ENCODE measurements around the gene CDH12.
"Not testable (repeated sequence)": the region's sequence is repeated elsewhere in the genome, so short reads cannot be mapped to it uniquely, and the experiment has no call there.

Gene CDH12

GRCh38 chr5:22465177-22465576 lies 388.0 kb downstream of the CDH12 start:
- DNase-seq (ENCODE audit: low read depth in 3 of 3): no peak

- no peak for DNase-seq (ENCODE audit: low read depth in 3 of 3)
Observed at GRCh38 chr5:22460189-22460588, 393.0 kb downstream of the CDH12 start.

GRCh38 chr5:22432905-22433304 lies 420.2 kb downstream of the CDH12 start:
- DNase-seq (ENCODE audit: low read depth in 3 of 3): no peak

GRCh38 chr5:22431840-22432239 lies 421.3 kb downstream of the CDH12 start:
- no peak for DNase-seq (ENCODE audit: low read depth in 3 of 3)

GRCh38 chr5:22431406-22431805 lies 421.7 kb downstream of the CDH12 start:
- DNase-seq (ENCODE audit: low read depth in 3 of 3): no peak

GRCh38 chr5:22411554-22412349 lies 441.4 kb downstream of the CDH12 start:
- DNase-seq (ENCODE audit: low read depth in 3 of 3): no peak

GRCh38 chr5:22391956-22392355 lies 461.2 kb downstream of the CDH12 start:
- no peak for DNase-seq (ENCODE audit: low read depth in 3 of 3)

GRCh38 chr5:22390888-22391287 lies 462.3 kb downstream of the CDH12 start:
- DNase-seq (ENCODE audit: low read depth in 3 of 3): no peak

GRCh38 chr5:22372826-22373660 lies 480.1 kb downstream of the CDH12 start:
- no peak for DNase-seq (ENCODE audit: low read depth in 3 of 3)

- no peak for DNase-seq (ENCODE audit: low read depth in 3 of 3)
Observed at GRCh38 chr5:22372376-22372775, 480.8 kb downstream of the CDH12 start.

- no peak for DNase-seq (ENCODE audit: low read depth in 3 of 3)
Observed at GRCh38 chr5:22354956-22355355, 498.2 kb downstream of the CDH12 start.

GRCh38 chr5:22352493-22352892 lies 500.7 kb downstream of the CDH12 start:
- DNase-seq (ENCODE audit: low read depth in 3 of 3): no peak

- no peak for DNase-seq (ENCODE audit: low read depth in 3 of 3)
Observed at GRCh38 chr5:22351178-22351577, 502.0 kb downstream of the CDH12 start.

GRCh38 chr5:22348027-22348426 lies 505.1 kb downstream of the CDH12 start:
- DNase-seq (ENCODE audit: low read depth in 3 of 3): no peak

- no peak for DNase-seq (ENCODE audit: low read depth in 3 of 3)
Observed at GRCh38 chr5:22344000-22344399, 509.1 kb downstream of the CDH12 start.

- DNase-seq (ENCODE audit: low read depth in 3 of 3): no peak
Observed at GRCh38 chr5:22341406-22341805, 511.7 kb downstream of the CDH12 start.

- not testable (repeated sequence) for DNase-seq (ENCODE audit: low read depth in 3 of 3)
Observed at GRCh38 chr5:22332949-22333348, 520.2 kb downstream of the CDH12 start.

GRCh38 chr5:22329683-22330082 lies 523.5 kb downstream of the CDH12 start:
- no peak for DNase-seq (ENCODE audit: low read depth in 3 of 3)

GRCh38 chr5:22319798-22320197 lies 533.3 kb downstream of the CDH12 start:
- no peak for DNase-seq (ENCODE audit: low read depth in 3 of 3)

- no peak for DNase-seq (ENCODE audit: low read depth in 3 of 3)
Observed at GRCh38 chr5:22316294-22316693, 536.9 kb downstream of the CDH12 start.

GRCh38 chr5:22315052-22315451 lies 538.1 kb downstream of the CDH12 start:
- not testable (repeated sequence) for DNase-seq (ENCODE audit: low read depth in 3 of 3)

- DNase-seq (ENCODE audit: low read depth in 3 of 3): no peak
Observed at GRCh38 chr5:22314548-22314947, 538.6 kb downstream of the CDH12 start.

- DNase-seq (ENCODE audit: low read depth in 3 of 3): no peak
Observed at GRCh38 chr5:22306011-22306410, 547.1 kb downstream of the CDH12 start.

Measured in stimulated activated CD4-positive, alpha-beta T cell treated with anti-CD3 and anti-CD28 coated beads, TNF-alpha, amount 100 ng/mL, for 4 hours (primary cell).